K562 (cell line): ENCODE data around the gene RPL39L. TPM values are rescaled to one million over a fixed set of nuclear protein-coding genes. Genes with fewer than 3 reads are reported as not detected.

ENCODE experiments used
- ATAC-seq: fragments of 200-7000 bp; cut with Tn5 transposase; 3 replicates; pipeline ENCODE4 v1.9.1; 2020; ENCODE audit warnings: moderate library complexity
- BruUV-seq: library from RNA; stranded (reverse); fragments of 400-500 nt; replicated peaks from 2 replicates; lab custom pipeline; 2021; lab: Mats Ljungman, UMichigan
- CTCF ChIA-PET: fragments of 300-600 bp; formaldehyde crosslinking; extraction: SDS; loops from one replicate; lab custom pipeline; 2021; ENCODE audit warnings: low intra/inter-chr PET ratio; lab: Yijun Ruan, JAX
- POLR2A ChIA-PET: fragments of 300-600, 350-650 bp; sonication (Branson Sonifier 250); formaldehyde crosslinking; extraction: SDS; loops from one replicate; lab custom pipeline; 2021; ENCODE audit warnings: antibody characterized with exemption, inconsistent platforms; lab: Yijun Ruan, JAX
- DNase-seq, 4 experiments: peaks; one replicate each; pipeline versions ENCODE4 v3.0.0 to v3.0.0-alpha.2; 2011 to 2018; ENCODE audit warnings: low spot score in 3 of 4, mixed read lengths in 3 of 4; ENCODE audit errors: extremely low read depth in 1 of 4
- FAIRE-seq: peaks from 2 replicates; lab custom pipeline; 2011; peaks lifted over from hg19 to GRCh38; lab: Jason Lieb, UNC
- H2AFZ ChIP-seq: 2 replicates; pipeline ENCODE4 v1.6.0; 2011; ENCODE audit warnings: low read depth, low read length, control low read depth, inconsistent platforms
- H3K27ac ChIP-seq: fragments of 200-600 bp; 3 replicates; pipeline ENCODE4 v1.8.0; 2011; ENCODE audit warnings: low read depth, mild to moderate bottlenecking, control low read depth, inconsistent platforms, low read length, moderate library complexity, mixed read lengths; ENCODE audit errors: extremely low read depth
- H3K27me3 ChIP-seq, 2 experiments: fragments of 300-600 bp in 1 of 2; 2 replicates in 1 of 2; 3 replicates in 1 of 2; pipeline versions ENCODE4 v1.6.0 to v1.8.0; 2011; ENCODE audit warnings: inconsistent platforms in 2 of 2, low read length in 2 of 2, mild to moderate bottlenecking in 1 of 2, mixed read lengths in 1 of 2, moderate library complexity in 1 of 2; ENCODE audit not compliant: control insufficient read depth in 2 of 2, insufficient read depth in 2 of 2
- H3K36me3 ChIP-seq: fragments of 300-600 bp; 3 replicates; pipeline ENCODE4 v1.8.0; 2011; ENCODE audit warnings: mild to moderate bottlenecking, low read length, inconsistent platforms; ENCODE audit not compliant: control insufficient read depth, insufficient read depth
- H3K4me1 ChIP-seq, 2 experiments: fragments of 200-600 bp in 1 of 2; replicated peaks in 1 of 2; 2 replicates in 1 of 2; 3 replicates in 1 of 2; pipeline versions ENCODE4 v1.5.1 to v1.8.0; 2011; ENCODE audit warnings: inconsistent platforms in 2 of 2, low read length in 2 of 2, mild to moderate bottlenecking in 1 of 2, mixed read lengths in 1 of 2, moderate library complexity in 1 of 2; ENCODE audit not compliant: control insufficient read depth in 2 of 2, insufficient read depth in 2 of 2
- H3K4me2 ChIP-seq: 2 replicates; pipeline ENCODE4 v1.6.1; 2011; ENCODE audit warnings: low read length, control low read depth, inconsistent platforms, mixed read lengths; ENCODE audit not compliant: insufficient read depth
- H3K4me3 ChIP-seq: fragments of 200-600 bp; sonication (generic), shearing (Covaris generic); 2 replicates; pipeline ENCODE4 v1.5.1; 2016; ENCODE audit warnings: control low read depth, inconsistent platforms
- H3K79me2 ChIP-seq: fragments of 200-600 bp; 3 replicates; pipeline ENCODE4 v1.8.0; 2011; ENCODE audit warnings: low read length, inconsistent platforms; ENCODE audit not compliant: control insufficient read depth, insufficient read depth
- H3K9ac ChIP-seq, 2 experiments: 2 replicates each; pipeline versions ENCODE4 v1.6.0 to v1.6.1; 2011; ENCODE audit warnings: low read depth in 2 of 2, low read length in 2 of 2, control low read depth in 1 of 2, inconsistent platforms in 1 of 2, mild to moderate bottlenecking in 1 of 2, mixed read lengths in 1 of 2; ENCODE audit not compliant: insufficient read depth in 1 of 2
- H3K9me1 ChIP-seq: one replicate; pipeline ENCODE4 v1.6.0; 2011; ENCODE audit warnings: inconsistent platforms, mild to moderate bottlenecking, low read length, moderate library complexity; ENCODE audit not compliant: control insufficient read depth, insufficient read depth
- H3K9me3 ChIP-seq: replicated peaks from 2 replicates; pipeline ENCODE4 v1.5.1; 2011; ENCODE audit warnings: low read depth, low read length, inconsistent platforms; ENCODE audit not compliant: control insufficient read depth, insufficient read depth
- H4K20me1 ChIP-seq: replicated peaks from 2 replicates; pipeline ENCODE4 v1.6.1; 2011; ENCODE audit warnings: low read length, inconsistent platforms, mixed read lengths; ENCODE audit not compliant: control insufficient read depth, insufficient read depth
- FUS ChIP-seq: fragments of 200-400 bp; formaldehyde crosslinking; optimal IDR thresholded peaks from 2 replicates; pipeline ENCODE3; 2017; ENCODE audit warnings: low read depth, low read length
- NR2F6 ChIP-seq: fragments of 450-650 bp; formaldehyde crosslinking; IDR thresholded peaks from 2 replicates; pipeline ENCODE4 v1.4.0; 2020; ENCODE audit warnings: mild to moderate bottlenecking
- POLR2A ChIP-seq: fragments of 450-650 bp; conservative IDR thresholded peaks from 2 replicates; pipeline ENCODE4 v1.6.1; 2016
- PRPF4 ChIP-seq: fragments of 200-400 bp; formaldehyde crosslinking; IDR thresholded peaks from one replicate; pipeline ENCODE4 v1.6.1; 2017; ENCODE audit warnings: low read length, low read depth, mild to moderate bottlenecking; ENCODE audit not compliant: insufficient read depth, poor library complexity, severe bottlenecking
- SLC30A9 ChIP-seq: fragments of 250-450 bp; sonication (Bioruptor Pico); IDR thresholded peaks from 2 replicates; pipeline ENCODE4 v1.8.0; 2022; ENCODE audit warnings: mild to moderate bottlenecking, moderate library complexity
- SUPT5H ChIP-seq: fragments of 450-650 bp; IDR thresholded peaks from 2 replicates; pipeline ENCODE4 v1.6.1; 2016
- TAF1 ChIP-seq: IDR thresholded peaks from 2 replicates; pipeline ENCODE4 v1.6.1; 2011; ENCODE audit warnings: mild to moderate bottlenecking, low read length, moderate library complexity; ENCODE audit not compliant: insufficient read depth, control insufficient read depth, severe bottlenecking; ENCODE audit errors: extremely low read depth
- U2AF1 ChIP-seq: fragments of 200-400 bp; formaldehyde crosslinking; optimal IDR thresholded peaks from 2 replicates; pipeline ENCODE3; 2017; ENCODE audit warnings: mild to moderate bottlenecking, low read depth, low read length, moderate library complexity
- ZNF12 ChIP-seq: sonication (generic); formaldehyde crosslinking; IDR thresholded peaks from 2 replicates; pipeline ENCODE4 v1.4.0; 2020; ENCODE audit warnings: mild to moderate bottlenecking, missing genetic modification reagents
- ZNF134 ChIP-seq: fragments of 250-450 bp; sonication (Bioruptor Pico); conservative IDR thresholded peaks from 2 replicates; pipeline ENCODE4 v1.4.0; 2020
- ZNF780A ChIP-seq: fragments of 250-450 bp; sonication (Bioruptor Pico); IDR thresholded peaks from 2 replicates; pipeline ENCODE4 v1.5.0; 2021; ENCODE audit warnings: mild to moderate bottlenecking
- WGBS: fragments of 100-300 bp; shearing (Covaris generic); methylation state at CpG from one replicate; pipeline ENCODE4 v1.1.6; 2016; ENCODE audit warnings: low coverage, mixed read lengths; ENCODE audit not compliant: insufficient coverage; ENCODE audit errors: missing lambda C conversion rate; 5-methylcytosine and 5-hydroxymethylcytosine counted together
- in situ Hi-C: fragments of 300-500 bp; cut with MboI; formaldehyde crosslinking; loops from 4 replicates; pipeline ENCODE4 v1.15.0; 2018; ENCODE audit warnings: inconsistent platforms, mixed read lengths
- intact Hi-C: fragments of 100-400 bp; cut with micrococcal nuclease; formaldehyde crosslinking; loops from 2 replicates; pipeline ENCODE4 v1.14.2; 2022
- polyA plus RNA-seq, 8 experiments: library from polyadenylated mRNA; depleted of rRNA in 4 of 8; stranded (reverse) in 5 of 8; unstranded in 3 of 8; fragments of >200 nt; fragmentation: Nextera tagmentation in 2 of 8; fragmentation: Illumina TruSeq in 1 of 8; extraction: Ambion mirVana in 2 of 8; extraction: Trizol in 1 of 8; gene quantifications; 2 replicates each; pipeline versions ENCODE4 v1.2.1 to v1.2.3, GENCODE V29; 2011 to 2014; ENCODE audit warnings: inconsistent platforms in 1 of 8, missing spikeins in 1 of 8
- total RNA-seq, 7 experiments: library from RNA; depleted of rRNA in 6 of 7; stranded (reverse); fragments of >200 nt in 6 of 7; fragmentation: Illumina TruSeq in 2 of 7; extraction: Trizol in 2 of 7; gene quantifications; 2 replicates each; pipeline versions ENCODE4 v1.2.1 to v1.2.3, GENCODE V29; 2011 to 2021; ENCODE audit warnings: low replicate concordance in 1 of 7
- TF ChIP-seq, protein P1 (sequence below): fragments of 250-450 bp; sonication (Bioruptor Pico); IDR thresholded peaks from 2 replicates; pipeline ENCODE4 v1.6.1; 2021; ENCODE audit warnings: mild to moderate bottlenecking
- TF ChIP-seq, protein P2 (sequence below): sonication (generic); formaldehyde crosslinking; IDR thresholded peaks from 2 replicates; pipeline ENCODE4 v1.8.0; 2022; ENCODE audit warnings: mild to moderate bottlenecking, missing genetic modification reagents, borderline replicate concordance

Gene RPL39L
- total and polyA plus RNA-seq, 9 of the 15 experiments (the other 6 are each of a cell fraction or from before 2014, with no cell fraction given) = 15.0 to 122 (median 45.5) TPM

DNA sequence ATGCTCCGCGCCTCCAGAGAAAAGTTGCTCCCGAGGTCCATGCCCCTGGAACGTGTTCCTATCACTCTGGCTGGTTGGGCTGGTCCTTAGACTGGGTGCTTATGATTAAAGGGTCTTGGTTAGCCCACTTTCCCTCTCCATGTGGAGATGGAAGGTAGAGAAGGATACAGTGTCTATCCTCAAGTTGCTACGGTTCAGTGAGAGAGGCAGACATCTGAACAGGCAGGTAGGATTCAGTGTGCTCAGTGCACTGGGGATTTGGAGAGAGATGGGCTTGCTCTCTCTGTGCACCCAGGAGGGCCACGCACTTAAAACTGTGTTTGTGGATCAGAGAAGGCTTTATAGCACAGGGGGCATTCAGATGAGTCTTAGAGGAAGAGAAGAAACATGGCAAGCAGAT, 63.0 kb downstream of the RPL39L start:
- Histone ChIP-seq H3K4me1 (peaks cover 3 to 8% of the 10 kb centered on the region in 2 experiments; a peak in 4 of 5 replicates), H3K79me2 (no peaks in the 10 kb centered on the region), H3K9ac (no peak overlapping the region), H2AFZ (no peak overlapping the region), H3K27me3 (no peaks in the 10 kb centered on the region), H3K27ac (no peak overlapping the region), H3K9me1 (peaks cover 3% of the 10 kb centered on the region), H3K36me3 (peaks cover 66% of the 10 kb centered on the region), H3K9me3 (no peaks in the 10 kb centered on the region), H3K4me2 (no peak overlapping the region), H4K20me1 (no peaks in the 10 kb centered on the region), H3K4me3 (no peak overlapping the region)
- in situ Hi-C loops (no loop called here), intact Hi-C loops (no loop called here)
- no peak for DNase-seq
- no TSS peak for BruUV-seq
- WGBS = 82% methylated on average over 5 of the region's 6 CpGs
- no peak for FAIRE-seq
- POLR2A ChIA-PET = no interaction called here
- CTCF ChIA-PET = no interaction called here
- ATAC-seq = no peak
- TF ChIP-seq FUS = no peak
- TF ChIP-seq POLR2A = peak; percentile 22; the same call in 1 of the 2 replicates
- TF ChIP-seq PRPF4 = no peak
- TF ChIP-seq SLC30A9 (CRISPR knock-in tag) = no peak
- TF ChIP-seq ZNF134 (CRISPR knock-in tag) = no peak
- 0 out of 2 replicates have a peak, but pooled peaks have one; percentile 30 for TF ChIP-seq SUPT5H
- no peak for TF ChIP-seq TAF1

GRCh38 chr3:187074846-187075245, 64.5 kb downstream of the RPL39L start:
- POLR2A ChIA-PET = interaction anchor here (0.5 kb wide), 1 partner anchor 67 kb away, joined by 3 read pairs; no protein-coding TSS in a partner anchor
- H4K20me1 ChIP-seq = no peaks in the 10 kb centered on the region
- H3K4me2 ChIP-seq = no peak overlapping the region
- no peak for FAIRE-seq
- H3K9me3 ChIP-seq = no peaks in the 10 kb centered on the region
- no peaks in the 10 kb centered on the region for H3K79me2 ChIP-seq
- H3K9me1 ChIP-seq = peaks cover 3% of the 10 kb centered on the region
- no peak for ATAC-seq
- TF ChIP-seq NR2F6 (CRISPR knock-in tag) (no peak), U2AF1 (no peak), ZNF780A (no peak), ZNF12 (CRISPR knock-in tag) (no peak)
- TF ChIP-seq, protein P1, sequence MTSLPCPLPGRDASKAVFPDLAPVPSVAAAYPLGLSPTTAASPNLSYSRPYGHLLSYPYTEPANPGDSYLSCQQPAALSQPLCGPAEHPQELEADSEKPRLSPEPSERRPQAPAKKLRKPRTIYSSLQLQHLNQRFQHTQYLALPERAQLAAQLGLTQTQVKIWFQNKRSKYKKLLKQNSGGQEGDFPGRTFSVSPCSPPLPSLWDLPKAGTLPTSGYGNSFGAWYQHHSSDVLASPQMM = no peak
- TF ChIP-seq, protein P2, sequence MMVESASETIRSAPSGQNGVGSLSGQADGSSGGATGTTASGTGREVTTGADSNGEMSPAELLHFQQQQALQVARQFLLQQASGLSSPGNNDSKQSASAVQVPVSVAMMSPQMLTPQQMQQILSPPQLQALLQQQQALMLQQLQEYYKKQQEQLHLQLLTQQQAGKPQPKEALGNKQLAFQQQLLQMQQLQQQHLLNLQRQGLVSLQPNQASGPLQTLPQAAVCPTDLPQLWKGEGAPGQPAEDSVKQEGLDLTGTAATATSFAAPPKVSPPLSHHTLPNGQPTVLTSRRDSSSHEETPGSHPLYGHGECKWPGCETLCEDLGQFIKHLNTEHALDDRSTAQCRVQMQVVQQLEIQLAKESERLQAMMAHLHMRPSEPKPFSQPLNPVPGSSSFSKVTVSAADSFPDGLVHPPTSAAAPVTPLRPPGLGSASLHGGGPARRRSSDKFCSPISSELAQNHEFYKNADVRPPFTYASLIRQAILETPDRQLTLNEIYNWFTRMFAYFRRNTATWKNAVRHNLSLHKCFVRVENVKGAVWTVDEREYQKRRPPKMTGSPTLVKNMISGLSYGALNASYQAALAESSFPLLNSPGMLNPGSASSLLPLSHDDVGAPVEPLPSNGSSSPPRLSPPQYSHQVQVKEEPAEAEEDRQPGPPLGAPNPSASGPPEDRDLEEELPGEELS = no peak
- H3K27ac ChIP-seq = no peak overlapping the region
- H2AFZ ChIP-seq = no peak overlapping the region
- DNase-seq = no peak
- peaks cover 3 to 8% of the 10 kb centered on the region in 2 experiments; a peak in 4 of 5 replicates for H3K4me1 ChIP-seq
- BruUV-seq = no TSS peak
- in situ Hi-C loops (no loop called here), intact Hi-C loops (no loop called here)
- no peak overlapping the region for H3K9ac ChIP-seq
- no peaks in the 10 kb centered on the region for H3K27me3 ChIP-seq
- CTCF ChIA-PET = no interaction called here
- no peak overlapping the region for H3K4me3 ChIP-seq
- peaks cover 76% of the 10 kb centered on the region for H3K36me3 ChIP-seq
